ENCODE data around the gene ZDHHC16. TPM values are rescaled to one million over a fixed set of nuclear protein-coding genes. Genes with fewer than 3 reads are reported as not detected.

ZDHHC16 gene
- total RNA-seq (10 to 100 TPM; 19.7 to 24.5 (median 22.7) TPM), polyA plus RNA-seq (10 to 100 TPM; 23.2 to 44.9 (median 24.6) TPM)
- long read RNA-seq, donor 1, transcript ZDHHC16-206 (11 exons, 1,798 nt), result major isoform, 13 of 37 reads
- long read RNA-seq, donor 1, transcript ZDHHC16-203 (10 exons, 1,647 nt), result minor isoform, 11 of 37 reads
- long read RNA-seq, donor 1, partial matches to known transcripts, result 2 of 37 reads
- long read RNA-seq, donor 1, other reads (novel, unspliced or antisense), result 8 of 37 reads
- long read RNA-seq, donor 2, transcript ZDHHC16-202 (10 exons, 1,718 nt), result minor isoform, 6 of 55 reads
- long read RNA-seq, donor 2, transcript ZDHHC16-203 (10 exons, 1,647 nt), result minor isoform, 13 of 55 reads
- long read RNA-seq, donor 2, transcript ZDHHC16-206 (11 exons, 1,798 nt), result major isoform, 15 of 55 reads
- long read RNA-seq, donor 2, partial matches to known transcripts, result 3 of 55 reads
- long read RNA-seq, donor 2, other reads (novel, unspliced or antisense), result 18 of 55 reads

DNA sequence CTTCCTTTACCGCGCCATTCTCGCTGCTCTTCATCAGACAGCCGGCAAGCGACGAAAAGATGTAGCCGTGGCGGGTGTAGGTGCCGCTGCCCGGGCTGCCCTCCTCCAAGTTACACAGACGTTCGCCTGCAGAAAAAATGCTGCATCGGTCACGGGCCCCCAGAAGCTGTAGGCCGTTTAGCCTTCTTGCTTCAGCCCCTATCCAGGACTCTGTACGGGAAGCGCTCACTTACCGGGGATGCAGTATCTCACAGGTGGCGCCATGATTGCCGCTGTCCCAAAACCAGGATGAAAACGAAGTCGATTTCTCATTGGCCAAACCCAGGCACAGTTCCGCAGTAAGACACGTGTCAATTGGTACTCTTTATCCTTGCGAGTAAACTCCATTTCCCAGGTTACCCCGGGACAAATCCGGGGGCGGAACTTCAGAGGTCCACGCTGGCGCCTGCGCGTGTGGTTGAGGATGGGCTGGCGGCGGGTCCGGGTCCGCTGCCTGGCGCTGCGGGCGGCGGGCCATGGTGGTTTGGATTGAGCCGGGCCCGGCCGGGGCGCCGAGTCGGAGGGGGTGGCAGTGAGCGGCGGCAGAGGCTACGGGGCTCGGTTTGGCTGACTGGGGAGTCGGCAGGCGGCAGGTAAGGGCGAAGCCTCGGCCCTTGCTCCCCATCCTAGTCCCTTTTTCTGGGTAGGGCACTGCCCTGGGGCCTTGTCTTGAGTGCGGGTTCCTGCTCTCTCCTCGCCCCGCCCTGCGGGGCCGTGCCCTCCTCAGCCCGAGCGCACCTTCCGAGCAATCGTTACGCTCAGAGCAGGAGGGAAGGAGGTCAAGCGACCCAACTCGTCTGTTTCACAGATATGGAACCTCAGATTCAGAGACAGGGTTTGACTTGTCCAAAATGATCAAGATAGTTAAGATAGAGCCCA is at the start of gene ZDHHC16, which contains the start of gene EXOSC1:
ZDHHC16 (plus strand) TSS at position 454 of the 918 bp plus-strand sequence. CDS start 5,501 bp downstream, outside the sequence.
EXOSC1 (minus strand) TSS at position 285 of the 918 bp plus-strand sequence; CDS start at position 264, 21 bp downstream.
- peaks cover 34% of the 10 kb centered on the region for H3K4me1 ChIP-seq
- H3K36me3 ChIP-seq (ENCODE audit: insufficient read depth in 1 of 2, low read depth in 1 of 2), result peaks cover 0 to 20% of the 10 kb centered on the region in 2 donors
- intact Hi-C loops (cut with DNase I), result no loop called here
- TF ChIP-seq, protein P1, sequence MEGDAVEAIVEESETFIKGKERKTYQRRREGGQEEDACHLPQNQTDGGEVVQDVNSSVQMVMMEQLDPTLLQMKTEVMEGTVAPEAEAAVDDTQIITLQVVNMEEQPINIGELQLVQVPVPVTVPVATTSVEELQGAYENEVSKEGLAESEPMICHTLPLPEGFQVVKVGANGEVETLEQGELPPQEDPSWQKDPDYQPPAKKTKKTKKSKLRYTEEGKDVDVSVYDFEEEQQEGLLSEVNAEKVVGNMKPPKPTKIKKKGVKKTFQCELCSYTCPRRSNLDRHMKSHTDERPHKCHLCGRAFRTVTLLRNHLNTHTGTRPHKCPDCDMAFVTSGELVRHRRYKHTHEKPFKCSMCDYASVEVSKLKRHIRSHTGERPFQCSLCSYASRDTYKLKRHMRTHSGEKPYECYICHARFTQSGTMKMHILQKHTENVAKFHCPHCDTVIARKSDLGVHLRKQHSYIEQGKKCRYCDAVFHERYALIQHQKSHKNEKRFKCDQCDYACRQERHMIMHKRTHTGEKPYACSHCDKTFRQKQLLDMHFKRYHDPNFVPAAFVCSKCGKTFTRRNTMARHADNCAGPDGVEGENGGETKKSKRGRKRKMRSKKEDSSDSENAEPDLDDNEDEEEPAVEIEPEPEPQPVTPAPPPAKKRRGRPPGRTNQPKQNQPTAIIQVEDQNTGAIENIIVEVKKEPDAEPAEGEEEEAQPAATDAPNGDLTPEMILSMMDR (IDR thresholded peaks at IDR 0.05), result peak; percentile 6
- H3K27ac ChIP-seq, result peak within 1 kb of the TSS; percentile 68
- ATAC-seq, result peak; percentile 98 to 99 (median 98)
- H3K4me3 ChIP-seq, result peak within 1 kb of the TSS; percentile 87
- DNase-seq, result peak; percentile 90 to 91
- H3K27me3 ChIP-seq (ENCODE audit: insufficient read depth in 3 of 3, low read length in 2 of 3), result no peaks in the 10 kb centered on the region
- no peaks in the 10 kb centered on the region for H3K9me3 ChIP-seq
- WGBS, 3 donors, result 0 to 1% (median 0%) methylated on average over 59 to 66 of the region's 66 CpGs

DNA sequence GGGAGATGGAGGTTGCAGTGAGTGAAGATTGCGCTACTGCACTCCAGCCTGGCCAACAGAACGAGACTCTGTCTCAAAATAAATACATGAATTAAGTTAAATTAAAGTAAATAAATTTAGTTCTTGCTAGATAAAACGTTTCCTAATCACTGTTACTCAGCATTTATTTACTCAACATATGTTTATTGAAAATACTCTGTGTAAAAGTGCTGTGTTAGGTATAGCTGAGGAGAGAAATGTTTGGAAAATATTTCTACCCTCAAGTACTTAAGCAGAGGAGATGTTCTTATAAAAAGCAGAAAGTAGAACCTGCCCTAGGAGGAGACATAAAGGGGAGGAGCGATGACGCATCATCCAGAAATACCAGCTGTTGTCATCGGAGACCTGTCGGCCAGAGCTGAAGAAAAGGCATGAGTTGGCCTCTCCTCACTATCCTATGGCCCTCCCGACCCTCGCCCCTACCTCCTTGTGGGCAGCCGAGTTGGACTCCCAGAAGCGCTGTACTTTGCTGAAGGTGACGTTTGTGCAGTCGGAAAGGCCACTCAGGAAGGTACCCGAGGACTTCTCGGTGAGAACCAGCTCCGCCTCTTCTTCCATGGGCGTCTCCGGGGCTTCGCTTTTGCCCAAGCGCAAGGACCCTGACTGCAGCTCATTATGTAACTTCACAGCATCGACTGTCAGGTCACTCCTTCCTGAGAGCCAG is 46.0 kb upstream of the ZDHHC16 start:
- no peaks in the 10 kb centered on the region for H3K9me3 ChIP-seq
- DNase-seq, result peak; percentile 51 to 78
- TF ChIP-seq, protein P1 (IDR thresholded peaks at IDR 0.05), result no peak
- intact Hi-C loops (cut with DNase I), result loop anchor here in 1 of 2 donors (10.0 kb wide), 1 partner anchor 215 kb away; no protein-coding TSS in a partner anchor
- H3K27me3 ChIP-seq (ENCODE audit: insufficient read depth in 3 of 3, low read length in 2 of 3), result no peaks in the 10 kb centered on the region
- H3K27ac ChIP-seq, result peak overlapping the region; percentile 97
- H3K4me1 ChIP-seq, result peaks cover 14% of the 10 kb centered on the region
- H3K4me3 ChIP-seq, result peak overlapping the region; percentile 96
- 18 to 26% (median 24%) methylated on average over 20 to 21 of the region's 21 CpGs for WGBS, 3 donors
- peak; percentile 85 to 91 (median 86) for ATAC-seq
- H3K36me3 ChIP-seq (ENCODE audit: insufficient read depth in 1 of 2, low read depth in 1 of 2), result peaks cover 2 to 42% of the 10 kb centered on the region in 2 donors

DNA sequence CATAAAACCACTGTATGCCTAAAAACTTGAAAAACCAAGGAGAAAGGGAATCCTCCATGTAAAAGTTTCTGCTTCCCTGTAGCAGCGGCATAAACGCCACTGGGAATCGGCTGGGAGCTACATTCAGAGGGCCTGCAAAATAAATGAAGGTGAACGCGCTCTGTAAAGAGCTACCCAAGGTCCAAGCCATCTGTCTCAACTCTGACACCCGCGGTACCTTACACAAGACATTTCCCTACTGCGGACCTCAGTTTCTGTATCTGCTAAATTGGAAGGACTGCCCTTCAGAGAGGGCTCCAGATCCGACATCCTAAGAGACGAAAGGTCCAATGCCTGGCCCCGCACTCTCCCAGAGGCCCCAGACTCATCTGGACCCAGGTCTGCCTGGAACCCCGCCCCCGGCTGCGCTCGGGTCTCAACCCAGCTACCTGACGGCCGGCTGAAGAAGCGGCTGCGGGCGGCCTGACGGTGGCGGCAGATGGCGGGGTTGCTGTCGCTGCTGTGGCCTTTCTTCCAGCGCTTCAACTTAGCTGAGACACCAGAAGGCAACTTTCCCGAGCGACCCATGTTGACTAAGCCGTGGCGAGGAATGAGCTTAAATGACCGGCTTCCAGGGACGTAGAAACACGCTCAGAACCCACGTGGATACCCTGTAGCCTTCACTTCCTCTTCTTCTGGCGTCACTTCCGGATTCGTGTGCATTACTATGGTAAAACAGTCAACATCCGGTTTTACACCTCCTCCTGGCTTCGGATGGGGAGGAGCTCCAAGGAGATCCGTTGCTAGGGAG is 45.1 kb upstream of the ZDHHC16 start, which contains the start of gene RRP12:
RRP12 (minus strand) TSS at position 676 of the 790 bp plus-strand sequence; CDS start at position 567, 109 bp downstream.
- Histone ChIP-seq H3K27me3 (ENCODE audit: insufficient read depth in 3 of 3, low read length in 2 of 3) (no peaks in the 10 kb centered on the region), H3K27ac (peak within 1 kb of the TSS; percentile 97), H3K4me1 (peaks cover 14% of the 10 kb centered on the region), H3K9me3 (no peaks in the 10 kb centered on the region), H3K36me3 (ENCODE audit: insufficient read depth in 1 of 2, low read depth in 1 of 2) (peaks cover 2 to 34% of the 10 kb centered on the region in 2 donors), H3K4me3 (peak within 1 kb of the TSS; percentile 96)
- intact Hi-C loops (cut with DNase I), result loop anchor here in 1 of 2 donors (10.0 kb wide), 1 partner anchor 214 kb away; no protein-coding TSS in a partner anchor
- 0 to 1% (median 1%) methylated on average over 39 of the region's 39 CpGs for WGBS, 3 donors
- ATAC-seq, result peak; percentile 94 to 95 (median 94)
- TF ChIP-seq, protein P1 (IDR thresholded peaks at IDR 0.05), result no peak
- peak; percentile 72 to 84 for DNase-seq

Data from psoas muscle (tissue), 8 donors.